Astrocyte (in vitro differentiated cells and primary cell): ENCODE measurements around the gene NR2F1.

Experiments used
- CTCF ChIP-seq: IDR thresholded peaks from 2 replicates; pipeline ENCODE4 v1.5.1; 2011; ENCODE audit warnings: low read depth, mild to moderate bottlenecking, inconsistent platforms, low read length, moderate library complexity; ENCODE audit not compliant: insufficient read depth
- EZH2 ChIP-seq: IDR thresholded peaks from 2 replicates; pipeline ENCODE4 v1.6.1; 2012; ENCODE audit warnings: mild to moderate bottlenecking, low read length, inconsistent platforms; ENCODE audit not compliant: insufficient read depth

DNA sequence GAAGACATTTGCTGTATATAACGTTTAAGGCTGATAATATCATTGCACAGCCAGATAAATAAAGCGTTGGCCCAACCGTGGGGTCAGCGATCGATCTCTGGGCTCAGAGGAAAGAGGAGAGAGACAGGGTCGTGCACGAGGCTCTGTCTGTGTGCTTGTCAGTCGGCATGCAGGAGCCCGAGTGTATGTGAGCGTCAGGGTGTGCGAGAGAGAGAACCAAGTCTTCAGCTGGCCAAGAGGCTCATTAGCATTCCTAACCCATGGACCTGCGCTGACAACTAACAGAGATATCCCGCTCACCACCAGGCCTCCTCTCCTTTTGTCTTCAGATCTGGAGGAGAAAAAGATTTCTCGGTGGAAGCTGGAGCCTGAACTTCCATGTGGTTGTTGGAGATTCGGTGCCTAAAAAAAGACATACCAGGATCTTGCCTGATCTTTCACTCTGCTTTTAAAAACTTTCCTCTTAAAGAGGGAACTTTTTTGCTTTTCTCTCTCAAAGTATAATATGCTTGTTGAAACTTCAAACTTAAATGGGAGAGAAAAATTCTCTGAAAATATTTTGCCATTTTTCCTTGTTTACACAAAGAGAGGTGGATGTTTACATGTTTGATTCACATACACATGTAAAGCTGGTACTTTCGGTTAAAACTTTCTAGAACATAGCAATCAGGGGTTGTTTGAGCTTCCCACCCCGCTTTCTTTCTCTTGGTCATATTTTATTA is 16.5 kb downstream of the NR2F1 start:
- no peak for TF ChIP-seq CTCF
- TF ChIP-seq EZH2: no peak
